GM19239 (cell line): ENCODE data around the gene DOLPP1.
"Not testable (repeated sequence)": the region's sequence is repeated elsewhere in the genome, so short reads cannot be mapped to it uniquely, and the experiment has no call there.

Experiments used
- DNase-seq: peaks from one replicate; pipeline ENCODE4 v3.0.0; 2011; ENCODE audit warnings: low spot score; ENCODE audit not compliant: insufficient read length
- FAIRE-seq: peaks from 2 replicates; lab custom pipeline; 2011; peaks lifted over from hg19 to GRCh38; lab: Jason Lieb, UNC

DOLPP1 gene

GRCh38 chr9:129109952-129110739, 29.2 kb downstream of the DOLPP1 start:
- DNase-seq (no peak), FAIRE-seq (no peak)

- DNase-seq, result peak; percentile 98
Observed at GRCh38 chr9:129110740-129111527, 30.0 kb downstream of the DOLPP1 start, which contains the start of the genes CRAT and PTPA. Gene CRAT (minus strand): TSS chr9:129110793. CDS start chr9:129110509, 284 bp downstream. Gene PTPA (plus strand): TSS chr9:129111415. CDS start chr9:129111601, 186 bp downstream.

GRCh38 chr9:129111528-129112151, 30.7 kb downstream of the DOLPP1 start:
- DNase-seq (no peak), FAIRE-seq (no peak)

More at GRCh38 chr9:129110740-129111527, 30.0 kb downstream of the DOLPP1 start, which contains the start of the genes CRAT and PTPA:
- peak; percentile 64 for FAIRE-seq

GRCh38 chr9:129112526-129112925, 31.6 kb downstream of the DOLPP1 start:
- FAIRE-seq, result not testable (repeated sequence)

GRCh38 chr9:129113645-129114304, 32.9 kb downstream of the DOLPP1 start:
- FAIRE-seq (no peak), DNase-seq (no peak)

More at GRCh38 chr9:129112526-129112925, 31.6 kb downstream of the DOLPP1 start:
- DNase-seq, result not testable (repeated sequence)

GRCh38 chr9:129118799-129119198, 37.9 kb downstream of the DOLPP1 start:
- no peak for FAIRE-seq
- DNase-seq, result no peak

- FAIRE-seq (no peak), DNase-seq (no peak)
Observed at GRCh38 chr9:129121483-129121882, 40.6 kb downstream of the DOLPP1 start.

GRCh38 chr9:129122133-129122532, 41.2 kb downstream of the DOLPP1 start:
- no peak for FAIRE-seq
- DNase-seq, result no peak

GRCh38 chr9:129122976-129123375, 42.1 kb downstream of the DOLPP1 start:
- FAIRE-seq, DNase-seq: not testable (repeated sequence)

- FAIRE-seq (no peak), DNase-seq (no peak)
Observed at GRCh38 chr9:129124506-129125069, 43.7 kb downstream of the DOLPP1 start.

- DNase-seq, result no peak
- FAIRE-seq, result no peak
Observed at GRCh38 chr9:129125478-129125877, 44.6 kb downstream of the DOLPP1 start.

- FAIRE-seq, result no peak
- DNase-seq, result no peak
Observed at GRCh38 chr9:129126749-129127618, 46.1 kb downstream of the DOLPP1 start.

GRCh38 chr9:129128689-129129088, 47.8 kb downstream of the DOLPP1 start:
- FAIRE-seq, result no peak
- no peak for DNase-seq

- DNase-seq, FAIRE-seq: not testable (repeated sequence)
Observed at GRCh38 chr9:129130271-129130670, 49.4 kb downstream of the DOLPP1 start.

- DNase-seq (no peak), FAIRE-seq (no peak)
Observed at GRCh38 chr9:129130791-129131190, 49.9 kb downstream of the DOLPP1 start.

GRCh38 chr9:129131300-129132145, 50.6 kb downstream of the DOLPP1 start:
- DNase-seq (peak; percentile 77), FAIRE-seq (peak; percentile 55)

- no peak for DNase-seq
- FAIRE-seq, result no peak
Observed at GRCh38 chr9:129133082-129133481, 52.2 kb downstream of the DOLPP1 start.

- FAIRE-seq (no peak), DNase-seq (no peak)
Observed at GRCh38 chr9:129135476-129135875, 54.6 kb downstream of the DOLPP1 start.
